Renal cortex interstitium (tissue), 11 donors: ENCODE measurements around the gene GABBR2. TPM values are rescaled to one million over a fixed set of nuclear protein-coding genes. Genes with fewer than 3 reads are reported as not detected.
"Not testable (repeated sequence)": the region's sequence is repeated elsewhere in the genome, so short reads cannot be mapped to it uniquely, and the experiment has no call there.

ENCODE experiments used
- DNase-seq, 11 donors: peaks; one replicate each; pipeline ENCODE4 v3.0.0-alpha.2; 2013; ENCODE audit warnings: low read depth in 9 of 11, low spot score in 4 of 11; ENCODE audit errors: extremely low read depth in 1 of 11
- polyA plus RNA-seq, 3 donors: library from polyadenylated mRNA; unstranded; fragments of 120-200 nt; gene quantifications; one replicate each; pipeline ENCODE4 v1.2.1, GENCODE V29; 2013; ENCODE audit not compliant: insufficient read length in 3 of 3

The GABBR2 gene
- polyA plus RNA-seq, 3 donors, result 4.5 to 5.2 (median 5.0) TPM

GRCh38 chr9:98607787-98608186, 100.9 kb downstream of the GABBR2 start:
- DNase-seq, result no peak

- DNase-seq, result no peak
These were observed 101.6 kb downstream of the GABBR2 start for GRCh38 chr9:98607152-98607551.

- no peak for DNase-seq
These were observed 102.0 kb downstream of the GABBR2 start for GRCh38 chr9:98606730-98607129.

- DNase-seq, result no peak
These were observed 103.6 kb downstream of the GABBR2 start for GRCh38 chr9:98605116-98605515.

GRCh38 chr9:98603821-98604383, 104.8 kb downstream of the GABBR2 start:
- no peak for DNase-seq

- DNase-seq, result no peak
These were observed 105.8 kb downstream of the GABBR2 start for GRCh38 chr9:98602839-98603500.

- DNase-seq, result no peak
These were observed 108.1 kb downstream of the GABBR2 start for GRCh38 chr9:98600631-98601030.

- DNase-seq, result no peak
These were observed 109.0 kb downstream of the GABBR2 start for GRCh38 chr9:98599566-98600216.

GRCh38 chr9:98598861-98599260, 109.9 kb downstream of the GABBR2 start:
- no peak for DNase-seq

GRCh38 chr9:98597236-98597771, 111.4 kb downstream of the GABBR2 start:
- no peak for DNase-seq

GRCh38 chr9:98596486-98596885, 112.2 kb downstream of the GABBR2 start:
- DNase-seq, result no peak

- no peak for DNase-seq
These were observed 114.1 kb downstream of the GABBR2 start for GRCh38 chr9:98594546-98595160.

GRCh38 chr9:98593354-98594253, 115.1 kb downstream of the GABBR2 start:
- DNase-seq, result no peak

- DNase-seq, result no peak
These were observed 117.0 kb downstream of the GABBR2 start for GRCh38 chr9:98591696-98592095.

- DNase-seq, result no peak
These were observed 118.6 kb downstream of the GABBR2 start for GRCh38 chr9:98590101-98590500.

- no peak for DNase-seq
These were observed 119.6 kb downstream of the GABBR2 start for GRCh38 chr9:98589102-98589501.

GRCh38 chr9:98584853-98585438, 123.8 kb downstream of the GABBR2 start:
- DNase-seq, result not testable (repeated sequence)

- no peak for DNase-seq
These were observed 124.7 kb downstream of the GABBR2 start for GRCh38 chr9:98584059-98584458.

GRCh38 chr9:98583417-98583816, 125.3 kb downstream of the GABBR2 start:
- DNase-seq, result no peak
